GM23338 (cell line): Measurements from ENCODE around the gene VWA7. TPM values are rescaled to one million over a fixed set of nuclear protein-coding genes. Genes with fewer than 3 reads are reported as not detected.
"Not testable (repeated sequence)": the region's sequence is repeated elsewhere in the genome, so short reads cannot be mapped to it uniquely, and the experiment has no call there.

Experiments used
- ATAC-seq: fragments of 200-7000 bp; cut with Tn5 transposase; 3 replicates; pipeline ENCODE4 v1.9.1; 2020
- DNase-seq: peaks from one replicate; pipeline ENCODE4 v3.0.0-alpha.2; 2015; ENCODE audit warnings: low spot score
- H2AFZ ChIP-seq: fragments of 200-600 bp; sonication (generic); 2 replicates; pipeline ENCODE4 v1.8.0; 2016; ENCODE audit warnings: antibody characterized with exemption, mild to moderate bottlenecking, moderate library complexity
- H3F3A ChIP-seq: fragments of 200-600 bp; sonication (generic); replicated peaks from 2 replicates; pipeline ENCODE4 v1.8.0; 2017; ENCODE audit warnings: antibody characterized with exemption, mixed run types, low read depth
- H3K27ac ChIP-seq: fragments of 200-600 bp; sonication (generic); 2 replicates; pipeline ENCODE4 v1.6.1; 2016; ENCODE audit warnings: low read depth
- H3K27me3 ChIP-seq: fragments of 200-600 bp; sonication (generic); 2 replicates; pipeline ENCODE4 v1.8.0; 2016; ENCODE audit warnings: mild to moderate bottlenecking, mixed run types, moderate library complexity; ENCODE audit not compliant: insufficient read depth
- H3K36me3 ChIP-seq: fragments of 200-600 bp; sonication (generic); 2 replicates; pipeline ENCODE4 v1.8.0; 2016; ENCODE audit warnings: mild to moderate bottlenecking; ENCODE audit not compliant: insufficient read depth
- H3K4me1 ChIP-seq: fragments of 200-600 bp; sonication (generic); 2 replicates; pipeline ENCODE4 v1.8.0; 2016; ENCODE audit warnings: mild to moderate bottlenecking, moderate library complexity; ENCODE audit not compliant: insufficient read depth
- H3K4me2 ChIP-seq: fragments of 200-600 bp; sonication (generic); 2 replicates; pipeline ENCODE4 v1.7.1; 2017; ENCODE audit warnings: mixed run types
- H3K4me3 ChIP-seq: fragments of 200-600 bp; sonication (generic); 2 replicates; pipeline ENCODE4 v1.6.1; 2016; ENCODE audit warnings: mixed run types
- H3K79me2 ChIP-seq: fragments of 200-600 bp; sonication (generic); replicated peaks from 2 replicates; pipeline ENCODE4 v1.8.0; 2017; ENCODE audit warnings: mild to moderate bottlenecking; ENCODE audit not compliant: insufficient read depth
- H3K9me2 ChIP-seq: fragments of 200-600 bp; sonication (generic); 2 replicates; pipeline ENCODE4 v1.8.0; 2017; ENCODE audit not compliant: insufficient read depth
- H4K20me1 ChIP-seq: fragments of 200-600 bp; sonication (generic); replicated peaks from 2 replicates; pipeline ENCODE4 v1.8.0; 2017; ENCODE audit warnings: mild to moderate bottlenecking; ENCODE audit not compliant: insufficient read depth
- H3K27ac Mint-ChIP-seq: 2 replicates; pipeline ENCODE4 v1.8.0; 2020; ENCODE audit warnings: inconsistent platforms, mild to moderate bottlenecking, moderate library complexity, mixed read lengths
- H3K27me3 Mint-ChIP-seq: 3 replicates; pipeline ENCODE4 v1.8.0; 2022; ENCODE audit warnings: low read depth, mild to moderate bottlenecking, moderate library complexity, mixed read lengths, inconsistent platforms; ENCODE audit not compliant: insufficient read depth, poor library complexity
- H3K36me3 Mint-ChIP-seq: 3 replicates; pipeline ENCODE4 v1.8.0; 2021; ENCODE audit warnings: low read depth, mild to moderate bottlenecking, inconsistent platforms, moderate library complexity, mixed read lengths
- H3K4me1 Mint-ChIP-seq: 3 replicates; pipeline ENCODE4 v1.8.0; 2020; ENCODE audit warnings: mild to moderate bottlenecking, inconsistent platforms, mixed read lengths
- H3K4me3 Mint-ChIP-seq: 3 replicates; pipeline ENCODE4 v1.8.0; 2021; ENCODE audit warnings: moderate library complexity, mild to moderate bottlenecking, inconsistent platforms, mixed read lengths
- H3K9me3 Mint-ChIP-seq: 3 replicates; pipeline ENCODE4 v1.8.0; 2020; ENCODE audit warnings: moderate library complexity, mild to moderate bottlenecking, inconsistent platforms, mixed read lengths
- CTCF ChIP-seq, 2 experiments: fragments of 200-600 bp in 1 of 2; sonication (generic) in 1 of 2; conservative IDR thresholded peaks; 2 replicates each; pipeline versions ENCODE4 v1.5.1 to v1.6.1; 2016 to 2017; ENCODE audit warnings: antibody characterized with exemption in 2 of 2, low read depth in 2 of 2, mild to moderate bottlenecking in 2 of 2, moderate library complexity in 1 of 2
- EZH2 ChIP-seq: fragments of 200-600 bp; sonication (generic); IDR thresholded peaks from one replicate; pipeline ENCODE4 v1.8.0; 2017; ENCODE audit warnings: antibody characterized with exemption, mild to moderate bottlenecking, low read depth; ENCODE audit not compliant: unreplicated experiment
- JUNB ChIP-seq: IDR thresholded peaks from one replicate; pipeline ENCODE4 v1.6.1; 2016; ENCODE audit warnings: antibody characterized with exemption; ENCODE audit not compliant: unreplicated experiment
- POLR2AphosphoS5 ChIP-seq: IDR thresholded peaks from 2 replicates; pipeline ENCODE4 v1.6.1; 2016; ENCODE audit warnings: antibody characterized with exemption, low read depth
- REST ChIP-seq: IDR thresholded peaks from one replicate; pipeline ENCODE4 v1.6.1; 2018; ENCODE audit warnings: antibody characterized with exemption; ENCODE audit not compliant: unreplicated experiment
- STAT1 ChIP-seq: IDR thresholded peaks from one replicate; pipeline ENCODE4 v1.6.1; 2016; ENCODE audit warnings: antibody characterized with exemption; ENCODE audit not compliant: unreplicated experiment
- ZNF114 ChIP-seq: fragments of 250-450 bp; sonication (Bioruptor Pico); IDR thresholded peaks from 2 replicates; pipeline ENCODE4 v1.5.0; 2020; ENCODE audit warnings: mild to moderate bottlenecking, moderate library complexity
- ZNF331 ChIP-seq: fragments of 250-450 bp; sonication (Bioruptor Pico); IDR thresholded peaks from 2 replicates; pipeline ENCODE4 v1.5.0; 2020; ENCODE audit warnings: low read depth, mild to moderate bottlenecking, moderate library complexity
- ZNF462 ChIP-seq: fragments of 250-450 bp; sonication (Bioruptor Pico); IDR thresholded peaks from 2 replicates; pipeline ENCODE4 v1.5.0; 2020; ENCODE audit warnings: mild to moderate bottlenecking, moderate library complexity
- polyA plus RNA-seq: library from polyadenylated mRNA; unstranded; fragments of >200 nt; fragmentation: Nextera tagmentation; extraction: Ambion mirVana; gene quantifications from 2 replicates; pipeline ENCODE4 v1.2.1, GENCODE V29; 2016
- total RNA-seq: library from RNA; depleted of rRNA; stranded (reverse); fragments of >200 nt; shearing (Covaris generic); gene quantifications from 2 replicates; pipeline ENCODE4 v1.2.3, GENCODE V29; 2014

Gene VWA7
- total and polyA plus RNA-seq, 2 experiments from 2014 or later: 0.07 to 0.36 TPM

- Histone ChIP-seq H4K20me1 (peaks cover 9% of the 10 kb centered on the region; the same call in 1 of the 2 replicates), H3K27me3 (no peaks in the 10 kb centered on the region), H3K4me2 (no peak overlapping the region), H3K9me2 (no peaks in the 10 kb centered on the region), H3K4me3 (no peak overlapping the region), H3F3A (peaks cover 13% of the 10 kb centered on the region), H3K27ac (no peak overlapping the region), H3K79me2 (peaks cover 19% of the 10 kb centered on the region), H3K36me3 (no peaks in the 10 kb centered on the region), H2AFZ (no peak overlapping the region), H3K4me1 (peaks cover 47% of the 10 kb centered on the region)
- TF ChIP-seq JUNB: no peak
- TF ChIP-seq ZNF331 (CRISPR knock-in tag): no peak
- no peak for TF ChIP-seq CTCF (conservative IDR thresholded peaks at IDR 0.05; ENCODE audit: low read depth in 2 of 2)
- TF ChIP-seq ZNF114 (CRISPR knock-in tag): no peak
- TF ChIP-seq ZNF462 (CRISPR knock-in tag): no peak
- TF ChIP-seq STAT1: no peak
- TF ChIP-seq EZH2: no peak
- TF ChIP-seq POLR2AphosphoS5: no peak
- TF ChIP-seq REST: no peak
- peaks cover 24% of the 10 kb centered on the region for H3K27me3 Mint-ChIP-seq
- peaks cover 37% of the 10 kb centered on the region for H3K4me1 Mint-ChIP-seq
- no peak overlapping the region; the same call in 2 of the 3 replicates for H3K4me3 Mint-ChIP-seq
- H3K9me3 Mint-ChIP-seq: peaks cover 10% of the 10 kb centered on the region; the same call in 2 of the 3 replicates
- no peak for DNase-seq
- H3K36me3 Mint-ChIP-seq: peaks cover 9% of the 10 kb centered on the region; the same call in 2 of the 3 replicates
- no peak for ATAC-seq
- H3K27ac Mint-ChIP-seq: no peak overlapping the region
Measured at GRCh38 chr6:31819871-31820299, 42.8 kb upstream of the VWA7 start.

GRCh38 chr6:31817929-31818511, 40.9 kb upstream of the VWA7 start:
- Mint-ChIP-seq H3K4me1 (peaks cover 31% of the 10 kb centered on the region), H3K27me3 (peaks cover 33% of the 10 kb centered on the region), H3K4me3 (peak overlapping the region; percentile 65)
- H2AFZ ChIP-seq, H4K20me1 ChIP-seq, H3K36me3 Mint-ChIP-seq, H3K27ac ChIP-seq, H3K27me3 ChIP-seq, ATAC-seq, H3K9me2 ChIP-seq, H3K9me3 Mint-ChIP-seq, H3K36me3 ChIP-seq, H3K27ac Mint-ChIP-seq, DNase-seq: not testable (repeated sequence)
- Histone ChIP-seq H3K4me3 (peak overlapping the region; percentile 47), H3K4me2 (peak overlapping the region; percentile 74), H3K4me1 (peaks cover 39% of the 10 kb centered on the region), H3K79me2 (peaks cover 19% of the 10 kb centered on the region), H3F3A (peaks cover 18% of the 10 kb centered on the region)
